GM19468 (cell line): Measurements from ENCODE around the gene ACTN2.

Experiments
- ATAC-seq: cut with Tn5 transposase; IDR thresholded peaks from one replicate; pipeline ENCODE4 v1.9.1; 2021; ENCODE audit warnings: mild to moderate bottlenecking, moderate library complexity, moderate number of reproducible peaks; ENCODE audit not compliant: unreplicated experiment; ENCODE audit errors: extremely low read depth

Gene ACTN2

GRCh38 chr1:236689713-236690569, 3.6 kb downstream of the ACTN2 start:
- no peak for ATAC-seq

- no peak for ATAC-seq
Measured at GRCh38 chr1:236691348-236691747, 5.0 kb downstream of the ACTN2 start.

GRCh38 chr1:236692128-236692527, 5.8 kb downstream of the ACTN2 start:
- ATAC-seq = no peak

DNA sequence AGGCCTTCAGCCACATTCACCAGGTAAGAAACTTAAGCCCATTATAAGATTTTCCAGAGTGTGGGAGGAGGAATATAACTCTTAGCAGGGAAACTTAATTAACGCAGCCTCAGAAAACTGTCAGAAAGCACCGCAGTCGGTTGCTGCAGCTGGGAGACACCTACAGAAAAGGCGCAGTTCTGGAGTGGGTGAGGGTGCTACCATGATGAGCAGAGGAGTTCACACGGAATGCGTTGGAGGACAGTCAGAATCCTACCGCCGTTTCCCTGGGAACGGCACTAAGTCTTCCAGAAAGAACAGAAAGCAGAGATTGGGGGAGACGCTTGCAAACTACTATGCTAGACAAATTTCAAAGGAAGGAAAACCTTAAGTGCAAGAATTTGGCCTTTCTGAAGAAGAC, 6.4 kb downstream of the ACTN2 start:
- no peak for ATAC-seq

DNA sequence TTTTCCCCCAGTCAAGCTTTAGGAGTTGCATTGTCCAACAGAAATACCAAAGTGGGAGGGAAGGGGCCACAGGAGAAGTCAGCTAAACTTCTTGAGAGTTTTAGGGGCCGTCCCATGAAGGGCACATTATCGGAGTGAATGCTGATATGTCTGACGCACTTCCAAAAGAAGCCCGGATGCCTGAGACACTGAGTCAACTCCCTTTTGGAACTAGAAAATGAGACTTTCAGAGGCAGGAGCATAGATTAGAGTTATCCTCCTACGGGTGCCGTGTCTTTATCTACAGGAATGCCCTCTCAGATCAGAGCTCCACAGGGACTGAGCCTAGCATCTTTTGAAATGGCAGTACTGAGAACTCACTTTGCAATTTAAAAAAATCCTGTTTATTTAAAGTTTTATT, 13.1 kb downstream of the ACTN2 start:
- no peak for ATAC-seq

DNA sequence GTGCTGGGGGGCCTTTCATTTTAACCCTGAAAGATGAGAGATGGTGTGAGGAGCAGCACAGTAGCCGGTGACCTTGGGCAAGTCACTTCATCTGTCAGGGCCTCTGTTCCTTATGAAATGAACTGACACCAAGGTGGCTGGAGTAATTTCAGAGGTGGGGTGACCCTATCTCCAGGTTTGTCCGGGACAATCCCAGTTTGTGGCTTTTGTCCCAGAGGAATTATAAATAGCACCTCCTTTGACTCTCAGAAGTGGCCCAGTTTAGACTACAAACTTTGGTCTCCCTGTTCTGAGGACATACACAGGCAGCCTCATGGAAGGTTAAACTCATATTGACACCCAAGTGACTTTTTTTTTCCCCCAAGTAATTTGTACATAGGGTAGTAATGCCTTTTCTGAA, 14.6 kb downstream of the ACTN2 start:
- no peak for ATAC-seq

DNA sequence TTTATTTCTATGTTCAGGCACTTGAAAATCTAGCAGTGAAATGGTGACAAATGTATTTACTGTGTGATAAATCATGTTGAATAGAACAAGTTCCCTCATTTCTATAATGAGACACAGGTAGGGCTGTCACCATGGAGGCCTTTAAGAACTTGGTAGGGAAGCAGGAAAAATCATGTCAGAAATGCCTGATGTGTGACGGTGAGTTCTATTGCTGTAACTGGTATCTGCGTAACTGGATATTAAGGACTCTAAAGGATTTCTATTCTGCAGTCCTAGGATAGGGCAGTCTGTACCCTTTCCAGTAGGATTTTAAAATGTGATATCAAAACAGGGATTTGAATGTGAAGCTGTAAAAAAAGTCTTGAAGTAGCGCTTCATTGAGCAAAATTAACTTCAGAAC, 15.5 kb downstream of the ACTN2 start:
- no peak for ATAC-seq

DNA sequence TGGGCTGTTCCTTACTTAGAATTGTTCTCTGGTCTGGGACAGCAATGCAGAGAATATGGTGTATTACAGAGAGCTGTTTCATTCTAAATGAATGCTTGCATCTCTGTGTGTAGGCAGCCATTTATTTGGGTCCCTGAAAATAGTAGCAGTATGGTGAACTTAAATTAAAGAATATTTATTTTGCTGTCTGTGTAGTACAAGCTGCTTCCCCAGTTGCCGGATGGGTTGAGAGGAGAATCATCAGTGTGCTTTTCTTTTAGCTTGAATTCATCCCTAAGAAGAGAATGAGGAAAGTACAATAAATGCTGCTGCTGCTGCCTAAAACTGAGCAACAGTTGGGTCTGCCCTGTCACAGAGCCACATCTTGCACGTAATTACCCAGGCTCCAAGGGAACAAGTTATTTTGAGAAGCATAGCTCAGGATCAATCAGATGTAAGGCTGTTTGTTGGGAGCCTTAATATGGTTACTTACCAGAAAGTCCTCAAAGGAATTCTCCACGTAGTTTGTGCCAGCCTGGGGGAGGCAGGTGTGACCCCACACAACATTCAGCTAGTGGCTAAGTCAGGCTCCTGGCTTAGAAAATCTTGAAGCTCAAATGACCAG, 16.6 kb downstream of the ACTN2 start:
- ATAC-seq = no peak

DNA sequence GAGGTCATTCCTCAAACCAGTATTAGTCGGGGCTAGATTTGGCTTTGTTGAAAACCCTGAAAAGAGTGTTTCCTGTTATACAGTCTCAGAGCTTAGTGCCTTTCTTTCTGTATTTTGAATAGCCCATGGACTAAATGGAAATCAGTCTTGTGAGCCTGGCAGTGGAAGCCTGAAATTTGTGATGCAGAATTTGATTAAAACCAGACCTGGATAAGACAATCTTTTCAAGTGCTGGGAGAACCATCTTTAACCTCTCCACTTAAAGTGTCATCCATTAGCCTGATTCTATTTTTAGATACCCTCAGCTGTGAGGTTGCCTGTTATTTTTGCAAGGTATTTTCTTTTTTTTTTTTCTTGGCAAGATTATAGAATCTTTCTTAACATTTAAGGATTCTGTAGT, 19.5 kb downstream of the ACTN2 start:
- no peak for ATAC-seq

GRCh38 chr1:236706183-236706582, 19.9 kb downstream of the ACTN2 start:
- no peak for ATAC-seq

- ATAC-seq = no peak
Measured at GRCh38 chr1:236710328-236710892, 24.1 kb downstream of the ACTN2 start.

GRCh38 chr1:236716160-236716559, 29.9 kb downstream of the ACTN2 start:
- ATAC-seq = no peak

DNA sequence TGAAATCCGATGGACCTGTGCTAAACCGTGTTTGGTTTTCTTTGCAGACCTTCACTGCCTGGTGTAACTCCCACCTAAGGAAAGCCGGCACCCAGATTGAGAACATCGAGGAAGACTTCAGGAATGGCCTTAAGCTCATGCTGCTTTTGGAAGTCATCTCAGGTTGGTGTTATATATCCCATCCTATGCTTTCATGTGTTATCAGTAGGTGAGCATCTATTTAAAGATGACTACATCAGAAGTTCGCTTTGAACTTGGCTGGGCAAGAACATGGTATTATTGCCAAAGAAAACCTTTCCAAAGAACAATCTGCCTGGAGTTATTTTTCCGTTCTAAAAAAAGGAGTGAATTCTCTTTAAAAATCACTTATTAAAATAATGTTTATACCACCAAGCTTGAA, 31.5 kb downstream of the ACTN2 start:
- ATAC-seq = no peak

GRCh38 chr1:236718328-236718727, 32.0 kb downstream of the ACTN2 start:
- no peak for ATAC-seq

- no peak for ATAC-seq
Measured at GRCh38 chr1:236720206-236720605, 33.9 kb downstream of the ACTN2 start.

DNA sequence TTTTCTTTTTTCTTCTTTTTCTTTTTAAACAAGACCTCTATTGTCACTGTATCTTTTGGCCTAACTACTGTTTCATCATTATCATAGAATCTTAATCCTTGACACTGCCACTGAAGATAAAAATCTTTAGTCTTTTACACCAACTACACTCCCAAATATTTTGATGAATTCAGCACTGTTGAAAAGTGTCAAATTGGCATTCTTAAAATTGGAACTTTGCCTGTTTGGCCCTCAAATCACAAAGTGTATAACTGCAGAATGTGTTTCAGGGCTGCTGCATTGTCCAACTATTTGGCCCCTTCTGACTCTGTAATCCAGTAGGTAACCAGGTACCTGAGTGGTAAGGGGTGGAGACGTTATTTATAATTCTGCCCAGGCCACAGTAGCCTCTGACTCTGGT, 34.3 kb downstream of the ACTN2 start:
- ATAC-seq = no peak

- no peak for ATAC-seq
Measured at GRCh38 chr1:236724049-236724448, 37.8 kb downstream of the ACTN2 start.

DNA sequence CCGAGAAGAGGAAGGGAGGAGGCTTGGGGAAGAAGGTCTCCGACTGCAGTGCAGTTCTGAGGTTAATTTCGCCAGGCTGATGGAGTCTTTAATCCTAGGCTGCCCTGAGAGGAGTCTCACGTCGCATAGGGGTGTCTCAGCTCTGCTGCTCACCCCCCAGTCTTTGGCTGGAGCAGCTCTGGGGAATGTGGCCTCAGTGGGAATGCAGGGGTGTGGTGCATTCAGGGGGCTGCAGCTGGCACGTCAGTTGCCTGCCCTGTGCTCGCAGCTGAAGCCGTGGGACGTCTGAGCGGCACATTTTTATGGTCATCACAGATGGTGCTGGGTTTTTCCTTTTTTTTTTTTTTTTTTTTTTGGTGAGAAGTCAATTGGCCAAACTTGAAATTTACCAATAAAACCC, 38.2 kb downstream of the ACTN2 start:
- ATAC-seq = no peak

- no peak for ATAC-seq
Measured at GRCh38 chr1:236725668-236726067, 39.4 kb downstream of the ACTN2 start.

DNA sequence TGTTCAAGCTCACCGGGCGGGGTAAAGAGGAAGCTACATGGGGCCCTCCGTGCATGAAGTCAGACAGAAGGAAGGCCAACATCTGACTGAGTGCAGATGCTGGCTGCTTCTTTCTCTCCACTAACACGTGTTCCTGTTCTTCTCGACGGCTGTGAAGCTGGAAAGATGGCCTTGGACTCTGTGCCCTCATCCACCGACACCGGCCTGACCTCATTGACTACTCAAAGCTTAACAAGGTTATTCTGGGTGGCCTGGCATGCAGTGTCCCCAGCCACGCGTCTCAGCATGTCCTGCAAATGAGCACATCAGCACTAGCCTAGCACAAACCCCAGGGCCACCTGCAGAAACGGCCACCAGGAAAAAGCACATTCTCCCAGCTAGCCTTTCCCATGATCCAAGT, 41.2 kb downstream of the ACTN2 start:
- ATAC-seq = no peak

DNA sequence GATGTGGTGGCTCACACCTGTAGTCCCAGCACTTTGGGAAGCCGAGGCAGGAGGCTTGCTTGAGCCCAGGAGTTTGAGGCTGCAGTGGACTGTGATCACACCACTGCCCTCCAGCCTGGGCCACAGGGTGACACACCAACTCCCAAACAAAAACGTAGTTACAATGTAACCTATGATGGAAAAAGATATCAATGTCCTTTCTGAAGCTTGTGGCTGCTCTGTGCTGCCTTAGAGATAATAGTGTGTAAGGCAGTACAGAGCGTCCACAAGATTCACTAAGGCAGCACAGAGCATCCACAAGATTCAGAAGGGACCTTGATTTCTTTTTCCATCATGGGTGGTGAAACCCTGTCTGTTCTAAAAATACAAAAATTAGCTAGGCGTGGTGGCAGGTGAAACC, 42.5 kb downstream of the ACTN2 start:
- no peak for ATAC-seq

DNA sequence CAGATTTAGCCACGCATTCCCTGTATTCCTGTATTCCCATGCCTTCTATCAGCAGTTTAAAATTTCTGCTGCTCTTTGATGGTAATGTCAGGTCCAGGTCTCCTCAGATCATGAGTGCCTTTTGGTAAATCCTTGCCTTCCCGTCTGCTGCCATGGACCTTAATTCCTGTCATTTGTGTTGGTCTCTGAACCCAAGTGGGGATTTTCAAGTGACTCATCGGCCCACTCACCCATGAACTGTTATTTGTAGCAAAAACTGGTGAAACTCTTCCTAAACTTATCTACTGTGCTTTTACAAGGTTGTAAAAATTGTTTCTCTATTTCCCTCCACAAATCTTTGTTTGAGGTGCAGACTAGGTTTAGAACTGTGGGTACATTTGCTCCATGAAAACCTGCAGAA, 47.4 kb downstream of the ACTN2 start:
- no peak for ATAC-seq
